ENCODE data around the gene PABPC5. TPM values are rescaled to one million over a fixed set of nuclear protein-coding genes. Genes with fewer than 3 reads are reported as not detected.

The PABPC5 gene
- total and polyA plus RNA-seq, 2 of the 8 experiments (the other 6 are each of a cell fraction or from before 2014, with no cell fraction given), result 0.35 to 1.0 TPM

Small RNAs within 50 kb of the gene (small RNA-seq; reads per million reads assigned to genes)
- not detected for gene AL662874.1 (ENCODE audit: insufficient read depth)
